AG04450 (cell line): ENCODE measurements around the gene LYAR. TPM values are rescaled to one million over a fixed set of nuclear protein-coding genes. Genes with fewer than 3 reads are reported as not detected.
A peak's percentile ranks its signal among the peaks of the same experiment; 100 is the strongest.

Experiments used
- CTCF ChIA-PET: fragments of 300-600, 350-600 bp; formaldehyde crosslinking; extraction: SDS; loops from one replicate; lab custom pipeline; 2022; ENCODE audit warnings: antibody characterized with exemption, inconsistent platforms; lab: Charles Lee
- POLR2A ChIA-PET: fragments of 350-600 bp; formaldehyde crosslinking; extraction: SDS; loops from one replicate; lab custom pipeline; 2021; ENCODE audit warnings: antibody characterized with exemption, inconsistent platforms; lab: Yijun Ruan, JAX
- DNase-seq: peaks from one replicate; pipeline ENCODE4 v3.0.0-alpha.2; 2011; ENCODE audit warnings: low read depth, low spot score
- H3K27ac ChIP-seq: one replicate; pipeline ENCODE4 v1.5.1; 2012; ENCODE audit warnings: low read depth, low read length, control low read depth
- H3K27me3 ChIP-seq: one replicate; pipeline ENCODE4 v1.6.0; 2012; ENCODE audit warnings: low read length; ENCODE audit not compliant: control insufficient read depth, insufficient read depth
- H3K4me3 ChIP-seq: 2 replicates; pipeline ENCODE4 v1.5.1; 2011; ENCODE audit warnings: mild to moderate bottlenecking, low read depth, low read length, control low read depth
- H3K9me3 ChIP-seq: 2 replicates; pipeline ENCODE4 v1.5.1; 2012; ENCODE audit warnings: low read length; ENCODE audit not compliant: control insufficient read depth, insufficient read depth
- polyA plus RNA-seq: library from polyadenylated mRNA; depleted of rRNA; stranded (reverse); fragments of >200 nt; gene quantifications from 2 replicates; pipeline ENCODE4 v1.2.3, GENCODE V29; 2011
- TF ChIP-seq, protein P1 (sequence below): IDR thresholded peaks from 2 replicates; pipeline ENCODE4 v1.5.1; 2011; ENCODE audit warnings: low read depth, low read length, control low read depth, inconsistent platforms

Gene LYAR
- polyA plus RNA-seq, 1 experiment: 7.8 TPM

DNA sequence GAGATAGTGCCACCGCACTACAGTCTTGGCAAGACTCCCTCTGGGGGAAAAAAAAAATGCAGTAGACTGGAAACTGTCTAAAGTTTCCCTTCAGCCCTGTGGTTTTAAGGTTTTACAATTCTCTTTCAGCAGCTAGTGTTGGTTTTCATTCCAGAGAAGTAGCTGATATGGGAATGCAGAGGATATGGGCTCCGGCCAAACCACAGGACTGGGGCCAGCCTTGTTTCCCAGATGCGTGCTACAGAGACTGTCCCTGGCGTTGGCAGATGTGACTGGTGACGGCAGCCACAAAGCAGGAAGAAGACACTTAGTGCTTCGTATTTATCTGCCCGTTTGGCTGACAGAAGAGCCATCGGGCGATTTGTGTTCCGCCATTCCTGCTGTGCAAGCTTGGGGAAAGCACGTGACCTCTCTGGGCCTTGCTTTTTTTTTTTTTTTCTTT, 43.3 kb upstream of the LYAR start:
- TF ChIP-seq, protein P1, sequence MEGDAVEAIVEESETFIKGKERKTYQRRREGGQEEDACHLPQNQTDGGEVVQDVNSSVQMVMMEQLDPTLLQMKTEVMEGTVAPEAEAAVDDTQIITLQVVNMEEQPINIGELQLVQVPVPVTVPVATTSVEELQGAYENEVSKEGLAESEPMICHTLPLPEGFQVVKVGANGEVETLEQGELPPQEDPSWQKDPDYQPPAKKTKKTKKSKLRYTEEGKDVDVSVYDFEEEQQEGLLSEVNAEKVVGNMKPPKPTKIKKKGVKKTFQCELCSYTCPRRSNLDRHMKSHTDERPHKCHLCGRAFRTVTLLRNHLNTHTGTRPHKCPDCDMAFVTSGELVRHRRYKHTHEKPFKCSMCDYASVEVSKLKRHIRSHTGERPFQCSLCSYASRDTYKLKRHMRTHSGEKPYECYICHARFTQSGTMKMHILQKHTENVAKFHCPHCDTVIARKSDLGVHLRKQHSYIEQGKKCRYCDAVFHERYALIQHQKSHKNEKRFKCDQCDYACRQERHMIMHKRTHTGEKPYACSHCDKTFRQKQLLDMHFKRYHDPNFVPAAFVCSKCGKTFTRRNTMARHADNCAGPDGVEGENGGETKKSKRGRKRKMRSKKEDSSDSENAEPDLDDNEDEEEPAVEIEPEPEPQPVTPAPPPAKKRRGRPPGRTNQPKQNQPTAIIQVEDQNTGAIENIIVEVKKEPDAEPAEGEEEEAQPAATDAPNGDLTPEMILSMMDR: no peak
- peak; percentile 42 for DNase-seq
- Histone ChIP-seq H3K4me3 (no peak overlapping the region), H3K27ac (no peak overlapping the region), H3K27me3 (peaks cover 7% of the 10 kb centered on the region), H3K9me3 (peaks cover 3% of the 10 kb centered on the region; the same call in 1 of the 2 replicates)
- ChIA-PET CTCF (interaction anchor here (0.7 to 1.7 kb wide), 8 partner anchors 11 to 151 kb away, joined by 3 to 10 read pairs (median 4); no protein-coding TSS in a partner anchor), POLR2A (interaction anchor here (0.6 to 1.0 kb wide), 3 partner anchors 31 to 63 kb away, joined by 3 read pairs; no protein-coding TSS in a partner anchor)

DNA sequence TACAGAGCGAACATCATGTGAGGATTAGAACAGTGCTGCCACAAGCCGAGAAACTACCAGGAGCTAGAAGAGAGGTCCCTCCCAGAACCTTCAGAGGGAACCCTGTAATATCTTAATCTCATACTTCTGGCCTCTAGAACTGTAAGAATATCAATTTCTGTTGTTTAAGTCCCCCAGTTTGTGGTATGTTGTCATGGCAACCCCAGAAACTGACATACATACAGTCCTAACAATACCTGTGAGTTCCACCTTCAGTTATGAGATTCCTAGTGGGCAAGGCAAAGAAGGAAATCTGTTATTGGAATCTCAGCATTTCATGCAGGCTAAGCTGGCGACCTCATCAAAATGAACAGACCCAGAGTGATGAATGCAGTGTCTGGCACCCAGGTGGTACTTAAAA, 42.6 kb upstream of the LYAR start:
- Histone ChIP-seq H3K9me3 (peaks cover 7% of the 10 kb centered on the region; the same call in 1 of the 2 replicates), H3K27me3 (peaks cover 7% of the 10 kb centered on the region), H3K27ac (no peak overlapping the region), H3K4me3 (no peak overlapping the region)
- no peak for DNase-seq
- ChIA-PET POLR2A (interaction anchor here (1.0 kb wide), 1 partner anchor 64 kb away, joined by 3 read pairs; no protein-coding TSS in a partner anchor), CTCF (interaction anchor here (0.9 to 1.7 kb wide), 4 partner anchors 24 to 150 kb away, joined by 3 to 10 read pairs (median 4); no protein-coding TSS in a partner anchor)
- TF ChIP-seq, protein P1: no peak

DNA sequence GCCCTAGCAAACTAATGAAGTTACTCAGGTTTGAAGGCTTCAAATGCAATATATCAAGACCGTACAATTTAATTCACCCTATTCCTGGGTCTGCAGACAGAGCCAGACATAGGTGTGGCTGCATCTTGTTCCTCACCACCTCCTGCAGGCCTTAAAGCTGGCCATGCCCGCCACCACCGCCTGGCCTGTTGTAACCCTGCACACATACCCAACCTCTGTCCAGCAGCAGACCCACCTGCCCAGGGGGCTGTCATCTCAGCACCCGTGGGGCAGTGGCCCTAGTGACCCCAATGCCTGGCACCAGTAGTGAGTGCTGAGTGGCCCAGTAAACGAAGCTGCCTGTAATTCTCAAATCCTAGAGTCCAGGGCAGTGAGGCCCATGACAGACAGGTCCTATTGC, 40.8 kb upstream of the LYAR start:
- no peak for DNase-seq
- peaks cover 7% of the 10 kb centered on the region; the same call in 1 of the 2 replicates for H3K9me3 ChIP-seq
- H3K27me3 ChIP-seq: peaks cover 7% of the 10 kb centered on the region
- POLR2A ChIA-PET: interaction anchor here (0.6 kb wide), 1 partner anchor 12 kb away, joined by 3 read pairs; no protein-coding TSS in a partner anchor
- H3K27ac ChIP-seq: no peak overlapping the region
- TF ChIP-seq, protein P1: no peak
- no peak overlapping the region for H3K4me3 ChIP-seq
- CTCF ChIA-PET: no interaction called here

DNA sequence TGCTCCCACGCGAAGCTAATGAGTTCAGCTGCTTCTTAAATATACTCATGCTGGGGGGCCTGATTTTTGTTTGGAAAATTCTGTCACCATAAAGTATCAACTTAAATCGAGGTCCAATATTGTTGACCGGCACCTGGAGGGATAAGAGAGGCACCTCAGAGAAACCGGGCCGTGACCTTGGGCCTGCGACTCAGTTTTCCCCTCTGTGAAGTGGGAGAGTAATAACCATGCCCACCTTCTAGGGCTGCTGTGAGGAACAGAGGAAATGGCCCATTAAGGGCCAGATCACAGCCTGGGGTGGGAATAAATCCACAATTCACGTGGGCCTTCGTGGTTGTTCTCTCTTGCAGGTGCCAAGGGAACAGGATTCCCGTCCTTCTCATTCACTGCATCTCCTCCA, 39.5 kb upstream of the LYAR start:
- Histone ChIP-seq H3K4me3 (no peak overlapping the region), H3K27ac (no peak overlapping the region), H3K27me3 (peaks cover 7% of the 10 kb centered on the region), H3K9me3 (peaks cover 7% of the 10 kb centered on the region; the same call in 1 of the 2 replicates)
- no peak for DNase-seq
- TF ChIP-seq, protein P1: no peak
- ChIA-PET CTCF (no interaction called here), POLR2A (no interaction called here)

DNA sequence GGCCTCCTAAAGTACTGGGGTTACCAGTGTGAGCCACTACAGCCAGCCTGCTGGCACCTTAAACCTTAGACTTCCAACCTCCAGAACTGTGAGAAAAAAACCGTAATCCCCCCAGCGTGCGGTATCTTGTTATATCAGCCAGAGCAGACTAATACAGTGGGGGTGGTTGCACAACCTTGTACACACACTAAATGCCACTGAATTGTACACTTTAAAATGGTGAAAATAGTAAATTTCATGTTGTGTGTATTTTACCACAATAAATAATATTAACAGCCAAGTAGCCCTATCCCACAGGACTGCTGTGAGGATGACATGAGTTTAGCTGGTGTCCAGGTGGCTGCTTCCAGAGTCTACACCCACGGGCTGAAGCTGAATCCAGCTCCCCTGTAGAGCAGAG, 38.9 kb upstream of the LYAR start:
- POLR2A ChIA-PET: no interaction called here
- Histone ChIP-seq H3K4me3 (no peak overlapping the region), H3K27ac (no peak overlapping the region), H3K27me3 (peaks cover 3% of the 10 kb centered on the region), H3K9me3 (peaks cover 7% of the 10 kb centered on the region; the same call in 1 of the 2 replicates)
- TF ChIP-seq, protein P1: no peak
- no peak for DNase-seq
- CTCF ChIA-PET: interaction anchor here (1.6 to 1.9 kb wide), 3 partner anchors 10 to 73 kb away, joined by 3 to 8 read pairs (median 4); no protein-coding TSS in a partner anchor
